ENCODE data around the gene ARRB2.

DNA sequence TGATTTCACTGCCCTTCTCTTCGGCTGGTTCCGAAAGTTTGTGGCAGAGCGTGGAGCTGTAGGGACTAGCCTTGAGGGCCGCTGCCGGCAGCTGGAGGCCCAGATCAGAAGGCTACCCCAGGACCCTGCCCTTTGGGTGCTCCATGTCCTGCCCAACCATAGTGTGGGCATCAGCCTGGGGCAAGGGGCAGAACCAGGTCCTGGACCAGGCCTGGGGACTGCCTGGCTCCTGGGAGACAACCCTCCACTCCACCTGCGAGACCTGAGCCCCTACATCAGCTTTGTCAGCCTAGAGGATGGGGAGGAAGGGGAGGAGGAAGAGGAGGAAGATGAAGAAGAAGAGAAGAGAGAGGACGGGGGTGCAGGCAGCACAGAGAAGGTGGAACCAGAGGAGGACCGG, 30.2 kb downstream of the ARRB2 start:
- TF ChIP-seq TAF1 (IDR thresholded peaks at IDR 0.05; ENCODE audit: borderline replicate concordance, low read depth, low read length) (no peak), POLR2AphosphoS5 (IDR thresholded peaks at IDR 0.05; ENCODE audit: low read depth, low read length) (no peak), TCF12 (IDR thresholded peaks at IDR 0.05) (no peak), TEAD4 (IDR thresholded peaks at IDR 0.05; ENCODE audit: borderline replicate concordance, insufficient read depth) (no peak), FOXM1 (IDR thresholded peaks at IDR 0.05; ENCODE audit: low read depth) (no peak), EZH2phosphoT487 (IDR thresholded peaks at IDR 0.05; ENCODE audit: borderline replicate concordance, low read depth) (no peak), EP300 (IDR thresholded peaks at IDR 0.05; ENCODE audit: borderline replicate concordance in 1 of 2, low read depth in 1 of 2, low read length in 1 of 2) (no peak)
- TF ChIP-seq, protein P1, sequence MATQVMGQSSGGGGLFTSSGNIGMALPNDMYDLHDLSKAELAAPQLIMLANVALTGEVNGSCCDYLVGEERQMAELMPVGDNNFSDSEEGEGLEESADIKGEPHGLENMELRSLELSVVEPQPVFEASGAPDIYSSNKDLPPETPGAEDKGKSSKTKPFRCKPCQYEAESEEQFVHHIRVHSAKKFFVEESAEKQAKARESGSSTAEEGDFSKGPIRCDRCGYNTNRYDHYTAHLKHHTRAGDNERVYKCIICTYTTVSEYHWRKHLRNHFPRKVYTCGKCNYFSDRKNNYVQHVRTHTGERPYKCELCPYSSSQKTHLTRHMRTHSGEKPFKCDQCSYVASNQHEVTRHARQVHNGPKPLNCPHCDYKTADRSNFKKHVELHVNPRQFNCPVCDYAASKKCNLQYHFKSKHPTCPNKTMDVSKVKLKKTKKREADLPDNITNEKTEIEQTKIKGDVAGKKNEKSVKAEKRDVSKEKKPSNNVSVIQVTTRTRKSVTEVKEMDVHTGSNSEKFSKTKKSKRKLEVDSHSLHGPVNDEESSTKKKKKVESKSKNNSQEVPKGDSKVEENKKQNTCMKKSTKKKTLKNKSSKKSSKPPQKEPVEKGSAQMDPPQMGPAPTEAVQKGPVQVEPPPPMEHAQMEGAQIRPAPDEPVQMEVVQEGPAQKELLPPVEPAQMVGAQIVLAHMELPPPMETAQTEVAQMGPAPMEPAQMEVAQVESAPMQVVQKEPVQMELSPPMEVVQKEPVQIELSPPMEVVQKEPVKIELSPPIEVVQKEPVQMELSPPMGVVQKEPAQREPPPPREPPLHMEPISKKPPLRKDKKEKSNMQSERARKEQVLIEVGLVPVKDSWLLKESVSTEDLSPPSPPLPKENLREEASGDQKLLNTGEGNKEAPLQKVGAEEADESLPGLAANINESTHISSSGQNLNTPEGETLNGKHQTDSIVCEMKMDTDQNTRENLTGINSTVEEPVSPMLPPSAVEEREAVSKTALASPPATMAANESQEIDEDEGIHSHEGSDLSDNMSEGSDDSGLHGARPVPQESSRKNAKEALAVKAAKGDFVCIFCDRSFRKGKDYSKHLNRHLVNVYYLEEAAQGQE (IDR thresholded peaks at IDR 0.05; ENCODE audit: low read depth, low read length), result no peak
- TF ChIP-seq, protein P2, sequence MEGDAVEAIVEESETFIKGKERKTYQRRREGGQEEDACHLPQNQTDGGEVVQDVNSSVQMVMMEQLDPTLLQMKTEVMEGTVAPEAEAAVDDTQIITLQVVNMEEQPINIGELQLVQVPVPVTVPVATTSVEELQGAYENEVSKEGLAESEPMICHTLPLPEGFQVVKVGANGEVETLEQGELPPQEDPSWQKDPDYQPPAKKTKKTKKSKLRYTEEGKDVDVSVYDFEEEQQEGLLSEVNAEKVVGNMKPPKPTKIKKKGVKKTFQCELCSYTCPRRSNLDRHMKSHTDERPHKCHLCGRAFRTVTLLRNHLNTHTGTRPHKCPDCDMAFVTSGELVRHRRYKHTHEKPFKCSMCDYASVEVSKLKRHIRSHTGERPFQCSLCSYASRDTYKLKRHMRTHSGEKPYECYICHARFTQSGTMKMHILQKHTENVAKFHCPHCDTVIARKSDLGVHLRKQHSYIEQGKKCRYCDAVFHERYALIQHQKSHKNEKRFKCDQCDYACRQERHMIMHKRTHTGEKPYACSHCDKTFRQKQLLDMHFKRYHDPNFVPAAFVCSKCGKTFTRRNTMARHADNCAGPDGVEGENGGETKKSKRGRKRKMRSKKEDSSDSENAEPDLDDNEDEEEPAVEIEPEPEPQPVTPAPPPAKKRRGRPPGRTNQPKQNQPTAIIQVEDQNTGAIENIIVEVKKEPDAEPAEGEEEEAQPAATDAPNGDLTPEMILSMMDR (IDR thresholded peaks at IDR 0.05), result no peak
- TF ChIP-seq, protein P3, sequence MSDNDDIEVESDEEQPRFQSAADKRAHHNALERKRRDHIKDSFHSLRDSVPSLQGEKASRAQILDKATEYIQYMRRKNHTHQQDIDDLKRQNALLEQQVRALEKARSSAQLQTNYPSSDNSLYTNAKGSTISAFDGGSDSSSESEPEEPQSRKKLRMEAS (IDR thresholded peaks at IDR 0.05; ENCODE audit: low read depth), result no peak
- TF ChIP-seq, protein P4, sequence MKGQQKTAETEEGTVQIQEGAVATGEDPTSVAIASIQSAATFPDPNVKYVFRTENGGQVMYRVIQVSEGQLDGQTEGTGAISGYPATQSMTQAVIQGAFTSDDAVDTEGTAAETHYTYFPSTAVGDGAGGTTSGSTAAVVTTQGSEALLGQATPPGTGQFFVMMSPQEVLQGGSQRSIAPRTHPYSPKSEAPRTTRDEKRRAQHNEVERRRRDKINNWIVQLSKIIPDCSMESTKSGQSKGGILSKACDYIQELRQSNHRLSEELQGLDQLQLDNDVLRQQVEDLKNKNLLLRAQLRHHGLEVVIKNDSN (IDR thresholded peaks at IDR 0.05; ENCODE audit: borderline replicate concordance, low read depth), result no peak

Data from SK-N-SH (cell line).